HG03378 (cell line): ENCODE results near the gene KCNH3.
"Not testable (repeated sequence)": the region's sequence is repeated elsewhere in the genome, so short reads cannot be mapped to it uniquely, and the experiment has no call there.

Source experiments
- ATAC-seq: cut with Tn5 transposase; IDR thresholded peaks from one replicate; pipeline ENCODE4 v1.9.1; 2021; ENCODE audit warnings: mild to moderate bottlenecking, moderate library complexity; ENCODE audit not compliant: unreplicated experiment

KCNH3 gene, protein sequence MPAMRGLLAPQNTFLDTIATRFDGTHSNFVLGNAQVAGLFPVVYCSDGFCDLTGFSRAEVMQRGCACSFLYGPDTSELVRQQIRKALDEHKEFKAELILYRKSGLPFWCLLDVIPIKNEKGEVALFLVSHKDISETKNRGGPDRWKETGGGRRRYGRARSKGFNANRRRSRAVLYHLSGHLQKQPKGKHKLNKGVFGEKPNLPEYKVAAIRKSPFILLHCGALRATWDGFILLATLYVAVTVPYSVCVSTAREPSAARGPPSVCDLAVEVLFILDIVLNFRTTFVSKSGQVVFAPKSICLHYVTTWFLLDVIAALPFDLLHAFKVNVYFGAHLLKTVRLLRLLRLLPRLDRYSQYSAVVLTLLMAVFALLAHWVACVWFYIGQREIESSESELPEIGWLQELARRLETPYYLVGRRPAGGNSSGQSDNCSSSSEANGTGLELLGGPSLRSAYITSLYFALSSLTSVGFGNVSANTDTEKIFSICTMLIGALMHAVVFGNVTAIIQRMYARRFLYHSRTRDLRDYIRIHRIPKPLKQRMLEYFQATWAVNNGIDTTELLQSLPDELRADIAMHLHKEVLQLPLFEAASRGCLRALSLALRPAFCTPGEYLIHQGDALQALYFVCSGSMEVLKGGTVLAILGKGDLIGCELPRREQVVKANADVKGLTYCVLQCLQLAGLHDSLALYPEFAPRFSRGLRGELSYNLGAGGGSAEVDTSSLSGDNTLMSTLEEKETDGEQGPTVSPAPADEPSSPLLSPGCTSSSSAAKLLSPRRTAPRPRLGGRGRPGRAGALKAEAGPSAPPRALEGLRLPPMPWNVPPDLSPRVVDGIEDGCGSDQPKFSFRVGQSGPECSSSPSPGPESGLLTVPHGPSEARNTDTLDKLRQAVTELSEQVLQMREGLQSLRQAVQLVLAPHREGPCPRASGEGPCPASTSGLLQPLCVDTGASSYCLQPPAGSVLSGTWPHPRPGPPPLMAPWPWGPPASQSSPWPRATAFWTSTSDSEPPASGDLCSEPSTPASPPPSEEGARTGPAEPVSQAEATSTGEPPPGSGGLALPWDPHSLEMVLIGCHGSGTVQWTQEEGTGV

DNA sequence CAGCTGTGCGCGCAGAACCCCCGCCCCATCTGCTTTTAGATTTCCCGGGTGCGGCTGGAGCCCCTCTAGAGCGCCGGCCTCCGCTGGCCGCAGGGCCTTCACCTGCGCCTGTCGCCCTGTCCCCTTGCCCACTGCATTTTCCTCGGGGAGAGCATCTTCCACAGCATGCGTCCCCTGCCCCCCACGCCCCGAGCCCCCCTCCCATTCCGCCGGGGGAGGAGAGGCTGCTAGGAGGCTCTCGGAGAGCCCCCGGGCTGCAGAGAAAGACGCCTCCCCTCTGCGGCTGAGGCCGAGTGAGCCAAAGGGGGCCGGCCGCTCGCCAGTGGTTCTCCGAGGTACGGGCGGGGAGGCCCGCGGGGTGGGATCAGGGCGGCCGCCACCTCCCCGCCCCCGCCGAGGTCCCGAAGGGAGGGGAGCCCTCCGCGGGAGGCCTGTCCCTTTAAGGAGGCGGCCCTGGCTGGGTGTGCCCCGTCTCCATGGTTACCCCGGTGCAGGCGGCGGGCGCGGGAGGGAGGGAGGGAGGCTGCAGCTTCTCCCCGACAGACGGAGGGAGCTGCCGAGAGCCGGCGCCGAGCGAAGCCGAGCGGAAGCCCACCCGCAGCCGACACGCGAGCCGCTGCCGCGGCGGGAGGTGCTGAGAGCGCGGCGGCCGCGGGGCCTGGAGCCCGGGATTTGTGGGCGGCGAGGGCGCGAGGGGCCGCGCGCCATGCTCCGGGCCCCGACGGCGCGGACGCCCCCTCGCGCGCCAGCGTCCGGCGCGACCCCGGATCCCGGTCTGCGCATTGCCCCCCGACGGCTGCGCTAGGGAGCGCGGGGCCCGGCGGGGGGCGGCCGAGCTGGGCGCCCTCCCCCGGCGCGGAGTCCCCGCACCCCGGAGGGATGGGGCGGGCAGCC is at the start of gene KCNH3:
Gene KCNH3 (plus strand): TSS at position 521 of the 894 bp plus-strand sequence. CDS start 387 bp downstream, outside the sequence.
- ATAC-seq = no peak

- ATAC-seq = no peak
These were observed 49.7 kb upstream of the KCNH3 start for GRCh38 chr12:49489154-49489553.

DNA sequence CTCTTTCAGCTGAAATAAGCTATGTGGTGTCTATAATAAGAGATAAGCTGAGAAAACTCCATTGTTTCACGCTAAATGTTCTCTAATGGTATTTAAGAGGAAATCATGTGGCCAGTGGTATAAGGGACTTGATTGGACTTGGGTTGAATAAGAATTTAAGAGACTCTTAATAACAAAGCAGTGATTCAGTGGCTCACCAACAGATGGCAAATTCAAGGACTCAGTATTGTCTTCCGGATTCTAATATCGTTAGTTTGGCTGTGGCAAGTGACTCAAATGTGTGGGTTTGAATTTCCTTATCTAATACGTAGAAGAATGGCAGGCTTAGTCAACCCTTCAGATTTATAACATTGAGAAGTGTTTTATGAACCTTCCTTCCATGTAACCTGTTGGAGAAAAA is 49.1 kb upstream of the KCNH3 start:
- no peak for ATAC-seq

DNA sequence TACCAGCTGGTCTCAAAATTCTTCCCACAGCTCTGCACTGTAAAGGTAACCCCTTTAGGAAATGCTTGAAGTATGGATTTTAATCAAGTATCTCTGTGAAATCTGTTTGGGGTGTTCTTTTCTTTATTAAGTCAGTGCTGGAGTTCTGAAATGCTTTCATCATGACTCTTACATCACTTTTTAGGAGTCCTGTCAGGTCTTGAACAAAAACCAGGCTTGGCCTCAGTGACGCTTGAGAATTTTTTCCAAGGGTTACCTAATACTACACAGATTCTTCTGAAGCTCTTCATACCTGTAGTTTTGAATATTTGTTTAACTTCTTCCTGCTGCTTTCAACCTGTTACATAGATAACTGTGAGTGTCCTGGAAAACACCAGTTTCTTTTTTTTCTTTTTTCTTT is 47.0 kb upstream of the KCNH3 start:
- no peak for ATAC-seq

DNA sequence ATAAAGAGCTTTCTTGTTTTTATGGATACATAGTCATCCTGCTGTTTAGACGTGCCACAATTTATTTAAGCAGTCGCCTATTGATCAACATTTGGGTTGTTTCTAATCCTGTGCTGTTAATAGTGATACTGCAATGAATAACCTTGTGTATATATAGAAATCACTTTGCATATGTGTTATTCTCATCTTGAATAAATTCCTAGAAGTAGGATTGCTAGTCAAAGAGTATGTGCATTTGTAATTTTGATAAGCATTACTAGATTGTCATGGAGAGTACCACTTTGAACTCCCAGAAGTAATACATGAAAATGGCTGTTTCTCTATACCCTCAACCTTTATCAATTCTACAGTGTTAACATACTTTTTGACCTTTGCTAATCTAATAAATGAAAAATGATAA is 44.9 kb upstream of the KCNH3 start:
- ATAC-seq = no peak

GRCh38 chr12:49496417-49497360 is 42.1 kb upstream of the KCNH3 start:
- no peak for ATAC-seq

DNA sequence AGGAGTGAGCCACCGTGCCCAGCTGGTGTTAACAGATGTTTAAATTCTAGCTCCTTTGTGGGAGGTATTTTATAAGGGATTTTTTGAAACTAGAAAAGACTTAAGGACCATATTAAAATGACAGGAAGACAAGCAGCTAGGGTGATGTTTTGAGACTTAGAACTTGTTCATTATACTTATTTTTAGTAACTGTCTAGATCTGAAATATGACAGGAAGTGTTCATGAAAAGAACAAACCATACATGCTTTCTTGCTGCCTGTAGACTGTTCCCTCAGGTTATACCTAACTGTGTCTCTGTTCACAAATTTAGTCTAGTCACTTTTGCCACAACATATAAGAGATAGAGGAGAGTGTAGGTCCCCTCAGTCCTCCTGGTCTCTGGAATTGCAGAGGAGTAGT is 36.9 kb upstream of the KCNH3 start:
- ATAC-seq = no peak

- no peak for ATAC-seq
These were observed 36.2 kb upstream of the KCNH3 start for GRCh38 chr12:49502590-49502989.

DNA sequence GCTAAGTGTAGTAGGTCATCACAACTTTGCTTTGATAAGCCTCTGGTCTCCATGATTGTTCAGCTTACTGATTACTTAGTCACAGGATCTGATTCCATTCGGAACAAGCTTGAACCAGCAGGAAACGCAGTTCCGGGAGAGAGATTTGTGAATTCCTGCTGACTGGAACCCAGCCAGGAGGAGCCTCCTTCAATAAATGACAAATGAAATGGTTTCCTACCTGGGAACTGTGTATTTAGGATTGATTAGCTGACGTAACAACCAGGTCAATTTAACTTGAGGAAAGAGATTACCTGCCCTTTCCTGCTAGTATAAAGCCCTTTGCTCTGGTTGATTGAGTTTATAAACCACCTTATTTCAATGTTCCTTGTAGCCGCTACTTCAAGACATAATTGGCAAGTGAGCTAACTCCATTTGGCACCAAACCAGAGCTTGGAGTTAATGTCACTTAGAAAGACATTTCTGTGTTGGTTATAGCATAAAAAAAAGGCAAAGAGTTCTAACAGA is 35.1 kb upstream of the KCNH3 start:
- ATAC-seq = no peak

DNA sequence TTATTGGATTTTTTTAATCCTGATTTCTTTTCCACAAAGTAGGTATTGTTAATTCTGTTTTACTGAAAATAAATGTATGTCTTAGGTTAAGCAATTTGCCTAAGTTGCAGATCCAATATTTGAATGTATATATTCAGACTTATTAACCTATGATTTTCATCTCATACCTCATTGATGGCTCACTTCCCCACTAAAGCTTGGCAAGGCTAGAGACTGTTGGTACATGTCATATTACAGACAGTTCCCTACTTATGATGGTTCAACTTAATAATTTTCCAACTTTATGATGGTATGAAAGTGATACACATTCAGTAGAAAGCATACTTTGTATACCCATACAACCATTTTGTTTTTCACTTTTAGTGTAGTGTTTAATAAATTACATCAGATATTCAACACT is 33.2 kb upstream of the KCNH3 start:
- ATAC-seq = no peak

DNA sequence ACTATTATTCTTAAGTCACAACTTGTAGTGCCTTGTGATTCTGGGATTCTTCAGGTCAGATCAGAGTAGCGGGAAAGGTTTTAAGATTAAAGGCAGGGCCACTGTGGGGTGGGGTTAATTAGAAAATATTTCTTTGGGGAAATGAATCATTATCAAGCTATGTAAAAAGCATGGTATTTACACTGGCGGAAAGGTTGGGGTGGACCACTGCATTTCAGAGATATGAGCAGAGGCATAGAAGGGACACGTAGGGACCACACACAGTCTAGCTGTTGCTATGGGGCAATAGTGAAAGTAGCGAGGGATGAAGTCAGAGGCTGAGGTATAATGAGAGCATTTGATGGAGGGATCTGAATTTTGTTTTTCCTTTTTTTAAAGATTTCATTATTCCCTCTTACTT is 31.7 kb upstream of the KCNH3 start:
- no peak for ATAC-seq

- ATAC-seq = not testable (repeated sequence)
These were observed 29.1 kb upstream of the KCNH3 start for GRCh38 chr12:49509681-49510080.

- no peak for ATAC-seq
These were observed 27.4 kb upstream of the KCNH3 start for GRCh38 chr12:49511410-49511809.

GRCh38 chr12:49512546-49512945 is 26.3 kb upstream of the KCNH3 start:
- no peak for ATAC-seq

- ATAC-seq = no peak
These were observed 23.6 kb upstream of the KCNH3 start for GRCh38 chr12:49515266-49515665.

- ATAC-seq = no peak
These were observed 19.8 kb upstream of the KCNH3 start for GRCh38 chr12:49518914-49519573.

DNA sequence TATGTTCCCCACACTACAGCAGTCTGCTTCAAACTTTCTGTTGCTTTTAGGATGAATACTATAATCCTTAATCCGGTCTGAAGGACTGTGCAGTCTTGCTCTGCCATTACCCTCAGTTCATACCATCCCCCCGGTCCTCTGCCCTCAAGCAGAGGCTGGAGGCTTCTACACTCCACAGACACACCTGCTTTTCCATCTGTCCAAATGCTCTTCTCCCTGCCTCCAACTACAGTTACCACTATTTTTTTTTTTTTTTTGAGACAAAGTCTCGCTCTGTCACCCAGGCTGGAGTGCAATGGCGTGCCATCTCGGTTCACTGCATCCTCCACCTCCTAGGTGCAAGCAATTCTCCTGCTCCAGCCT is 19.3 kb upstream of the KCNH3 start:
- no peak for ATAC-seq

GRCh38 chr12:49521389-49521788 is 17.4 kb upstream of the KCNH3 start:
- ATAC-seq = no peak
